SK-N-SH (cell line): Measurements from ENCODE around the gene RIN3.

ENCODE experiments used
- CTCF ChIP-seq: fragments of 200-600 bp; sonication (generic); IDR thresholded peaks from 2 replicates; pipeline ENCODE4 v1.6.1; 2017; ENCODE audit warnings: antibody characterized with exemption, mild to moderate bottlenecking, moderate library complexity
- SMC3 ChIP-seq: IDR thresholded peaks from 2 replicates; pipeline ENCODE4 v1.6.1; 2012; ENCODE audit warnings: low read depth, low read length, improper control_type of control experiment

GRCh38 chr14:92523752-92524151 lies 10.2 kb downstream of the RIN3 start:
- no peak for TF ChIP-seq CTCF
- TF ChIP-seq SMC3: no peak
